T1000 (cell line): ENCODE measurements around the gene CLEC18C.
"Not testable (repeated sequence)": the region's sequence is repeated elsewhere in the genome, so short reads cannot be mapped to it uniquely, and the experiment has no call there.

Experiments
- DNase-seq: peaks from one replicate; lab custom pipeline; 2025; ENCODE audit warnings: mixed read lengths; lab: John Stamatoyannopoulos, UW

Gene CLEC18C

DNA sequence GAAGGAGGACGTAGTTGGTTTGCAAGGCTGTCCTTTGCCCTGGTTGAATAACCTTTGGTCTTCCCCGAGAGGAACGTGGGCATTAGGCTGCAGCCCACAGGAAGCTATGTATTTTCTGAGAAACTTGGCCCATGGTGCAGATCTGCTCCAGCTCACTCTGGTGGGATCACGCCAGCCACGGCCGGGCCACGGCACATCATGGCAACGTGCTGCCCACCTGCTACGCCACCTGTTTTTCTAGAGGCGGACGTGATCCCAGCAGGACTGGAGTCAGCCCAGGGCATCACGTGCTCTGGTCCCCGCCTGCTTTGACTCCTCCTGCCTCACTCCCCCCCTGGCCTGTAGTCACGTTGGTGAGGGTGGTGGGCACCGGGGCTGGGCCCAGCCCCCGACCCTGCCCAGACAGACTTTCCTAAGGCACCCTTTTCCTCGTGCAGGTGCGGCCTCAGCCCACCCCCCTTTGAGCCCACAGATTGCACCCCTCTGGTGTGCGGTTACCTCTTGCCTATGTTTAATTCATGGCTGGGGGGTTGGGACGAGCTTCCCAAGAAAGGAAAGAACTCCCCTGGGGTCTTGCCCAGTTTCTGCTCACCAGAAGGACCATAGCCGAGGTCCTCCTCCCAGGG, at the start of gene CLEC18C:
Gene CLEC18C (plus strand): TSS at position 576 of the 626 bp plus-strand sequence. CDS start 492 bp downstream, outside the sequence.
- DNase-seq = not testable (repeated sequence)

- not testable (repeated sequence) for DNase-seq
These were observed 49.8 kb upstream of the CLEC18C start for GRCh38 chr16:70123822-70124221.

DNA sequence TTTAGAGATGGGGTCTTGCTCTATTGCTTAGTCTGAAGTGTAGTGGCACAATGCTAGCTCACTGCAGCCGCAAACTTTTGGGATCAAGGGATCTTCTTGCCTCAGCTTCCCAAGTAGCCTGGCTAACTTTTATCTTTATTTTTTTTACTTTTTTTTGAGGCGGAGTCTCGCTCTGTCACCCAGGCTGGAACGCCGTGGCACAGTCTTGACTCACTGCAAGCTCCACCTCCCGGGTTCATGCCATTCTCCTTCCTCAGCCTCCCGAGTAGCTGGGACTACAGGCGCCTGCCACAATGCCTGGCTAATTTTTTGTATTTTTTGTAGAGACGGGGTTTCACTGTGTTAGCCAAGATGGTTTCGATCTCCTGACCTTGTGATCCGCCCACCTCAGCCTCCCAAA, 47.4 kb upstream of the CLEC18C start:
- not testable (repeated sequence) for DNase-seq

DNA sequence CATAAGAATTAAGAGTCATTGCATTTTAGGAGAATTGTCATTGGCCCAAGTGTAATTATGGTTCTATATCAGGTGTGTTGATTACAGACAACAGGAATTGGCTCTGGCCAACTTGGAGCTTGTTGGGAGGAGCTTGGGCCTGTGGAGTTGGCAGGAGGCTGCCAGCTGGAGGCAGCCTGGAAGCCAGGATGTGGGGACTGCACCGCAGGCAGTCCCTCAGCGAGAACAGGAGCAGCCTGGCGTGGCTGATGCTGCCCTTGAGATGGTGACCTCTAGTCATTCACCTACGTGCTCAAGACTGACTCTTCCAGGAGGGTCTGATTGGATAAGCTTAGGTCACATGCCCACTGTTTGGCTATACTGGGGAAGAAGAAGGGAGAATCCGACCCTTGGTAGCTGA, 45.9 kb upstream of the CLEC18C start:
- not testable (repeated sequence) for DNase-seq

DNA sequence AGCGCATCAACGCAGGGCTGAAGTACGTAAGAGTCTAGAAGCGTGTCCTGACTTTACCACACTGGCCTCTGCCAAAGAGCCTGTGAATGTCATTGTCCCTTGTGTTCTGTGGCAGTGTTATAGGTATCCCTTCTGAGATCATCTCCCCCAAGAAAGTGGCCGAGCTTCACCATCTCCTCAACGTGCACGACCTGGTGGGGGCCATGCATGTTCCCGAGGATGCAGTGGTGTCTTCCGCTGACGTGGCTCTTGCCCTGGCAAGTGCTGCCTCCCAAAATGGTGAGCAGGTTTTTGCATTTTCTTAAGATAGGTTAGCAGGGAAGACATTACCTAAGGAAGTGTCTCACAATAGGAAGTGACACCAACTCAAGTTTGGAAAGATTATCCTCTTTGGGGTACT, 44.7 kb upstream of the CLEC18C start:
- not testable (repeated sequence) for DNase-seq

- not testable (repeated sequence) for DNase-seq
These were observed 37.8 kb upstream of the CLEC18C start for GRCh38 chr16:70135796-70136195.

- not testable (repeated sequence) for DNase-seq
These were observed 37.0 kb upstream of the CLEC18C start for GRCh38 chr16:70136595-70136994.

- not testable (repeated sequence) for DNase-seq
These were observed 30.8 kb upstream of the CLEC18C start for GRCh38 chr16:70142739-70143138.

GRCh38 chr16:70143231-70143895, 30.2 kb upstream of the CLEC18C start:
- not testable (repeated sequence) for DNase-seq

DNA sequence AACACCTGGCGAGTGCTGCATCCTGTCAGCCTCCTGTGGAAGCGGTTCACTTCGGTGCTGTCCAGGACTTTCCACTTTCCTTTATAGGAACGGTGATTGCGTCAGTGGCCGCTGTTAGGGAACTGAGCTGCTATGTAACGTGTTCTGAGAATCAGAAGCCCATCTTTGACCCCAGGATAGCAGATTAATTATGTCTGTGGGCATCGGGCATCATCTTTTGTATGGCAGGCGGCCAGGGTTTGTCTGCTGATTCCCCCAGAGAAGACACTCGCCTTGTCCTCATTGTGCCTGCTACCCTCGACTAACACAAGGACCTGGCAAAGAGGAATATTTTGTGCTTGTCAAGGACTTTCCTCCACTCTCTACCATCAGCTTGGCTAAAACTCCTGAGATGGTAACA, 25.7 kb upstream of the CLEC18C start:
- not testable (repeated sequence) for DNase-seq

DNA sequence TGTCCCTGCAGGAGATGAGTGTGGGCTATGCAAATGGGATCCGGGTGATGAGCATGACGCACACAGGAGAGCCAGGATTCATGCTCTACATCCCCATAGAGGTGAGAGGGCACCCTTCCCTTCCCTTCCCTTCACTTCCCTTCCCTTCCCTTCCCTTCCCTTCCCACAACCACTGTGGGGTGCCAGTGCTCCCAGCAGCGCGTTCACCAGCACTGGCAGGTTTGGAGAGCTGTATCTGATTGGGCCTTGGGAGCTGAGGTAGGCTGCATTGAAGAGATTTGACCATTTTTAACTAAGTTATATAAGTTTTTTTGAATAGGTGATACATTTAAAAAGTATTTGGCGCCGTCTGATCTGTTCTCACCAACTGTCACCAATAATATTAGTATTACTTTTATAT, 25.1 kb upstream of the CLEC18C start:
- DNase-seq = not testable (repeated sequence)

- DNase-seq = not testable (repeated sequence)
These were observed 24.3 kb upstream of the CLEC18C start for GRCh38 chr16:70149296-70149695.

DNA sequence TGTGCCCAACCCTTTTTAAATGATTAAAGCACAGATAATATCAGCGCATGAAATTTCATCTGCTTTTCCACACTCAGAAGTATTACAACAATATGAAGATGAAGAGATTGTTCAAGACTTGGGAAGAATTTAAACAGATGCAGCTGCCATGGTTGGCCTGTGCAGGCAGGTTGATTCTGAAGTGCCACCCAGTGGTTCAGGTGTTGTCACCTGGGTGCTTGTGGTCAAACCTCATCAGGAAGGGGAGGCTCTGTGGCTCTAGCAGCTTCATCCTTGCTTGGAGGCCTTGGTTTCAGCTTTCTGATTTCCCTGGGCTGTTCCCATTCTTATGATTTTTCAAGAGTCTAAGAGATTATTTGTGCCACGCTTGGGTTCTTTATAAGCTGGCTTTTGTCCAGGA, 22.2 kb upstream of the CLEC18C start:
- no peak for DNase-seq

- no peak for DNase-seq
These were observed 21.6 kb upstream of the CLEC18C start for GRCh38 chr16:70151941-70152509.

- no peak for DNase-seq
These were observed 20.8 kb upstream of the CLEC18C start for GRCh38 chr16:70152578-70153302.

DNA sequence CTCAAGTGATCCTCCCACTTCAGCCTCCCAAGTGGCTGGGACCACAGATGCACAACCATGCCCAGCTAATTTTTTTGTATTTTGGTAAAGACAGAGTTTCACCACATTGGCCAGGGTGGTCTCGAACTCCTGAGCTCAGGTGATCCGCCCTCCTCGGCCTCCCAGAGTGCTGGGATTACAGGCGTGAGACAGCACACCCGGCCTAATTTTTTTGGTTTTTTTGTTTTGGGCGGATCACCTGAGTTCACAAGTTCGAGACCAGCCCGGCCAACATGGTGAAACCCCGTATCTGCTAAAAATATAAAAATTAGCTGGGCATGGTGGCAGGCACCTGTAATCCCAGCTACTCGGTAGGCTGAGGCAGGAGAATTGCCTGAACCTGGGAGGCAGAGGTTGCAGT, 18.9 kb upstream of the CLEC18C start:
- not testable (repeated sequence) for DNase-seq

DNA sequence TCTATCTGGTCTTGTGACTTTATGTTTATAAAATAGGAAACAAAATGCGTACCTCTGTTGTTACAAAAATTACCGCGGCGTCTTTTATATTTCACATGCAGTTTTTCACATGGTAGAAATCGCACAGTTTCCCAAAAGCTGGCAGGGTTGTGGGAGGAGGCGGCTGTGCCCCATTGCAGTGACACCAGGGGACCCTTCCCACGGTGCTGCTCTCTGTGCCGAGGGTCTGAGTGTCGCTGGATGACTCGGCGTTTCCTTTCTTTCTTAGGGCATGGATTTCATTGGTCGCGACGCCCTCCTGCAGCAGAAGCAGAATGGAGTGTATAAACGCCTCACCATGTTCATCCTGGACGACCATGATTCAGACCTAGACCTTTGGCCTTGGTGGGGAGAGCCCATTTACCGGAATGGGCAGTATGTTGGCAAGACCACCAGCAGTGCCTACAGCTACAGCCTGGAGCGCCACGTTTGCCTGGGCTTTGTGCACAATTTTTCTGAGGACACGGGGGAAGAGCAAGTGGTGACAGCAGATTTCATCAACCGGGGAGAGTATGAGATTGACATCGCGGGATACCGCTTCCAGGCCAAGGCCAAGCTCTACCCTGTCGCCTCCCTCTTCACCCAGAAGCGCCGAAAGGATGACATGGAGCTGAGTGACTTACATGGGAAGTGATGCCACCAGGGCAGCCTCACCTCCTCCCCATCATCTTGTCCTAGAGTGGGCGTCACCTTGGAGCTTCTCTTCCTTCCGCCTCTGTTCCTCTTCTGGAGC, 17.2 kb upstream of the CLEC18C start:
- no peak for DNase-seq

GRCh38 chr16:70157105-70157476, 16.5 kb upstream of the CLEC18C start:
- no peak for DNase-seq

DNA sequence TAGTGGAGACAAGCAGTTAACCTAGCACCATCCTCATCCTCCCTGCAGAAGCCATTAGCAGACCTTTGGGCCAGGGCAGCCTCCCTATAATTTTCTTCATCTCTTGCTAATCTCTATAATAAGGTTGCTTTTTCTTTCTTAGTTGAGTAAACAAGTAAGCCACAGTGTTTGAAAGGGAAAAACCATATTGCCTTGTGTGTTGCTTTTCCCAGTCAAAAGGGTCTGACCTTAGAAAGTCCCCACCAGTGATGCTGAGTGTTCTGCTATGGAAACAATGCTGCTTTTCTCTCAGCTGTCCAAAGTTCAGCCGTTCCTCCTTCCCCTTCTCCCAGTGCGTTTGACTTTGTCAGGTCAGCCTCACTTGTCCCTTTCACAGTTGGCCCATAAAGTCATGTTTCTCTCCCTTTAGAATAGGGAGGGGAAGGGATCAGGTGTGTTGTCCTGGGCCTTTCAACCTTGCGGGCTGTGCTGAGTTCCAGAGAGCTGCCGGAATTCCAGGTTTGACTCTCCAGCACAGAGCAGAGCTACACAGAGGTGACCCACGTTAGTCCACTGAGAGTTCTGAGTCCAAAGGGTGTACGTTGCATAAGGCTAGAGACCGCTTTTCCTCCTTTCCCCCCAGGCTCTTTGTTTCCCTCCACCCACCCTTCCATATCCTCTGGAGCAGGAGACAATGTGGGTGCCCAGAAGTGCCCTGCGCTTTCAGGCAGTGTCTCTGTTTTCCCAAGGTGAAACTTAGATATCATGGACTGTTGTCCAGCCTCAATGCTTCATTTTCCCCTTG, 15.9 kb upstream of the CLEC18C start:
- no peak for DNase-seq

DNA sequence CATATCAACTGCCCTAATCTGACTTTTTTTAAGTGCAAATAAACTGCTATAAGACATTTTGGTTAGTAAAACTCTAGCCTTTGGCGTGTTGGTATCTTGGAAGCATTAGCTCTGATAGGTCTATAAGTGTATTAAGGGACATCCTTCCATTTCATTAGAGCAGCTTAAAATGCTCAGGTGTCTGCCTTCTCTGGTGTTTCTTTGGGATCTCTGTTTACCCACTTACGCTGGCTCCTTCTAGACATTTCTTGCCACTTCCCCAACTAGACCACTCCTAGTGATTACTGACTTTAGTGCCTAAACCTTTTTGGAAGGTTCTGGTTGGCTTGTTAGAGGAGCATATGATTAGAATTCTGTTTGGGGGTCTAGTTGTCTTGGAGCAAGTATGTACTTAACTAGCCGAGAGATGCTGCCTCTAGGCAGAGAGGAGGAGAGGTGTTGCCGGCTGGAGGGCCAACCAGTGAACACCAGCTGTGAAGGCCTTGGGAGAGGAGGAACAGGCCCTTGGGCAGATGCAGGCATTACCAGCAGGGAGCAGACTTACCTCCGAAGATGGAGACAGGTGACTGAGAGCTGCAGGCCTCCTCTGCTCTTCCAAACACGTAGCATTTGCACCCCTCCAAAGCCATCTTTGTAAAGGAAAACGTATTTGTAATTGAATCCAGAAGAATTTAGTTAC, 15.2 kb upstream of the CLEC18C start:
- DNase-seq = no peak
